Activated T-cell treated with anti-CD3 and anti-CD28 coated beads for 4 hours (primary cell): ENCODE results near the gene ANKMY1.

ENCODE experiments used
- DNase-seq: peaks from one replicate; pipeline ENCODE4 v3.0.0-alpha.2; 2020

Gene ANKMY1

DNA sequence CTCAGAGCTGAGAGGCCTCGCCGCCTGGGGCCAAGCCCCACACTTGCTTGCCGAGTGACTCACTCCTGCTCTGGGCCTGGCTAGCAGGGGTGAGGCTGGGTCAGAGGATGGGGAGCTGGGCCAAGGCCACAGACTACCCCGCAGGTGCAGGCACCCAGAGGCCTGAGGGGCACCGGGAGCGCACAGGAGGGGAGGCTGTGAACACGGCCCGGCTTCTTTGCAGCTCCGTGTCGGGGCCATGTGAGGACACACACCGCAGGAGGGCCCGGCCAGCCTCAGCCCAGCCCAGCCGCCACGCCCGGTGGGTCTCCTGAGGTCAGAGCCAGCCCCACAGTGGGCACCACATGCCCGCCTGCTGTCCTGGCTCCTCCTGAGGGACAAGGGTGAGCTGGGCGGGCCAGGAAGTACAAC, 113.9 kb downstream of the ANKMY1 start:
- DNase-seq, result no peak

DNA sequence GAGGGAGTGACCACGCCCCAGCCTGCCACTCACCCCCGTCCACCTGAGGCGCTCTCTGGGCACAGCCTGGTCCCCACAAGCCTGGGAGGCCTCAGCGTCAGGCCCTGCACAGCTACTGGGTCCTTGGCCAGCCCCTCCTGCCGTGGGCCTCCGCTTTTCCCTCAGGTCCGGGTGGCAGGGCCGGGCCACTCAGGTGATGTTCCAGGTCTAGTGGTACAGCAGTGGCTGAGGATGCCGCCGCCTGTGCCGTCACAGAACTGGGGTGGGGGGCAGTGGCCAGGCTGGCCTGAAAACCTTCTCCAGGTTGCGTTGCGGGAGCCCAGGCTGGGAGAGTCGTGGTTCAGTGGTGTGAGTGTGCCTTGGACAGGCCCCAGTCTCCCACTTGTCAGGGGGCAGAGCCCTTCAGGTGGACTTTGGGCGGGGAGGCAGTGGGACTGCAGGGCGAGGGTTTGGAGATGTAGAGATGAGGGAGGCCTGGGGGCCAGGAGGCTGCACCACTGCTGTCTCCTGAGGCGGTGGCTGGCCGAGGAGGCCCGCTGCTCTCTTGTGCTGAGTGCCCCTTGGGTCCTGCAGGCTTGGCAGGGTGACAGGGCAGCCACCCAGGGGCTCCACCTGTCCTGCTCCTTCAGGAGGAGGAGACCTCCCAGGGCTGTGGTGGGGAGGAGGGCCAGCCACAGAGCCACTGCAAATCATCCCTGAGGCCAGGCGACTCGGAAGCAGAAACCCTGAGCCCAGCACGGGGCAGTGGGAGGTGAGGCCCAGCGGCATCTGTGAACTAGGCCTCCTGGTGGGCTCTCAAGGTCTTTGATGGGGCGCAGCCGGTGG, 114.7 kb downstream of the ANKMY1 start:
- no peak for DNase-seq

DNA sequence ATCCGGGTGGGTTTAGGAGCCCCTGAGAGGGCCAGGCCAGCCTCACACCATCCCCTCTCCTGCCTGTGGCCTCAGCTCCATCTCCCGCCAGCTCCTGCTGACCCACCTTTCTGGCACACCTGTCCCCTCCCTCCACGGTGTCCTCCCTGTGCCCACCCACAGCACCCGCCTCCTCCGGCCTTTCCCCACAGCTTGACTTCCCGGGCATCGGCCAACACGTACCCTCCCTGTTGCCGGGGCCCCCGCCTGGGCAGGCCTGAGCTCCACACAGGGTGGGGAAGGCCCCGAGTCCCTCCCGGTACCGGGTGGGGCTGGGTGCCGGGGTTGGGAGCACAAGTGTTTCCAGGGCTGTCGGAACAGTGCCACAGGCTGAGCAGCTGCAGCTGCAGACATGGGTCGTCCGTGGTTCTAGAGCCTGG, 115.8 kb downstream of the ANKMY1 start:
- no peak for DNase-seq

DNA sequence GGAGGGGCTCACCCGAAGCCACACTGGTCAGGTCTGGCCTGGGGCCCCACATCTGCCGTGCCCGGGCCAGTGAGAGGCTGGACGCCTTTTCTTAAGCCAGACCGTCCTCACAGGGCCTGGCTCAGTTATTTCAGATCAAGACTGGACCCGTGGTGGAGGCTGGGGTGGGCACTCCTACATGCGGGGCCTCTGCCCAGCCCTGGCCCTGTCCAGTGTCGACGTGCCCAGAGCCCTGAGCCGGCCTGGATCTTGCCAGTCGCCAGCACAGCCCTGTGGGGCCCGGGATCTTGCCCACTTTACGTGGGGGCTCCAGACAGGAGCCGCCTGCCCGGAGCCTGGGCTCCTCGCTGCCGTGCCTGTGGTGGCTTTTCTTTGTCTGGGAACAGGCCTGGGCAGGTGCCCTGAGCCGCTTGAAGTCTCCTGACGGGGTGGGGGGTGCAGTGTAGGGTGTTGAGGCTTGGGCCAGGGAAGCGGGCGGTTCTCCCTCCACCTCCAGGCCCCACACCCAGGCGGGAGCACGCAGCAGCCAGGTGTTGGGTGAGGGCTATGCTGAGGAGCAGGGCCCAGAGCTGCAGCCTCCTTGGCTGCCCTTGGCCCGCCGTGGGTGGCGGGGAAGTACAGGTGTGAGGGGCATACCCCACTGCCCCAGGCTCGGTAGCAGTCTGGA, 116.3 kb downstream of the ANKMY1 start:
- no peak for DNase-seq

DNA sequence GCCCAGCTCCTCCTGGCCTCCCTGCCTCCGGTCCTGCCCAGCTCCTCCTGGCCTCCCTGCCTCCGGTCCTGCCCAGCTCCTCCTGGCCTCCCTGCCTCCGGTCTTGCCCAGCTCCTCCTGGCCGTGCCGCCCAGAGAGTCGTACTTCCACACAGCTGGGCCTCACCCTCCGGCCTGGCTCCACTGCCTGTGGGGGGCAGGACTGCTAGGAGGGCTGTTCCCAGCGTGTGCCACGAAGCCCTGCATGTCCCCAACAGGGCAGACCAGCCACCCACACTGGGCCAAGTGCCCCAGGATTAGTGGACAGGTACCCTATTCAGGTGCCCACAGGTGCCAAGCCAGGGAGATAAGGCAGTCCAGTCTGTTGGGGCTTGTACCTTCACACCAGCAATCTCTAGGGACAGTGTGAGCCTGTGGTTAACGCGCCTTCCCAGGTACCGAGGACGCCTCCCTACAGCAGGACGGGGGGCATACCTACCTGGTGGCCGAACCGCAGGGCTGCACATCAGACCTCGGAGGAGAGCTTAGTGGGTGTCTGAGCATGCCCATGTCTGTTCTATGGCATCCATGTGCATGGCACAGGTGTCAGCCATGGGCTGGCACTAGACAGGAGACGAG, 117.0 kb downstream of the ANKMY1 start:
- no peak for DNase-seq

DNA sequence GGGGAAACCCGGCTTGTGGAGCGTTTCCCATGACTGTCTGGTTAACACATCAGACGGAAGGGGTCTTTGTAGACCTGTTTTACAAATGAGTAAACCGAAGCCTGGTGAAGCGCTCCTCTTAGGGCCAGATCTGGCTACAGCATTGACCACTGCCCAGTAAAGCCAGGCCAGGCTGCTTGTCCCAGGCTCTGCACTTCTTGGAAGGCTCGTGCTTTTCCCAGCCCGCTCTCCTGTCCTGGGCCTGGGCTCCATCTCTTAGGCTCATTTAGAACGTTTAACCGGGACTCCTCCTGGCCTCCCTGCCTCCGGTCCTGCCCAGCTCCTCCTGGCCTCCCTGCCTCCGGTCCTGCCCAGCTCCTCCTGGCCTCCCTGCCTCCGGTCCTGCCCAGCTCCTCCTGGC, 117.5 kb downstream of the ANKMY1 start:
- DNase-seq, result no peak

DNA sequence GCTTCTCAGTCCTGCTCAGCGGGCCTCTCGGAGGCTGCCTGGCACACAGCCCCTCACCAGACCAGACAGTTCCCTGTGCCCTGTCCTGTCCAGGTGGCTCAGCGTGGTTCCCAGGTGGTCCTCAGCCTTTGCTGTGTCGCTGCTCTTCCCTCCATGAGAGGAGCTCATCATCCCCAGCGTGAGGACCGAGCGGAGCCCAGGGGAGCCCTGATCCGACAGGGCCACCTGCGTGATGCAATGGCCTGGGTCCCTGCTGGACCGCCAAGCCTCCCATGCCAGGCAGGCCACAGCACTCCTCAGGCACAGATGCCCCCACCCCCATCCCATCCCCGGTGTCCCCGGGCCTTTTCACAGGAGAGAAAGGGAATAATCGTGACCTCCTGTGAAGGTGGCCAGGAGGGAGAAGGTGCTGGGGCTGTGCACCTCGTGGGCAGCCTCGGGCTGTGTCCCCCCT, 118.1 kb downstream of the ANKMY1 start:
- no peak for DNase-seq

DNA sequence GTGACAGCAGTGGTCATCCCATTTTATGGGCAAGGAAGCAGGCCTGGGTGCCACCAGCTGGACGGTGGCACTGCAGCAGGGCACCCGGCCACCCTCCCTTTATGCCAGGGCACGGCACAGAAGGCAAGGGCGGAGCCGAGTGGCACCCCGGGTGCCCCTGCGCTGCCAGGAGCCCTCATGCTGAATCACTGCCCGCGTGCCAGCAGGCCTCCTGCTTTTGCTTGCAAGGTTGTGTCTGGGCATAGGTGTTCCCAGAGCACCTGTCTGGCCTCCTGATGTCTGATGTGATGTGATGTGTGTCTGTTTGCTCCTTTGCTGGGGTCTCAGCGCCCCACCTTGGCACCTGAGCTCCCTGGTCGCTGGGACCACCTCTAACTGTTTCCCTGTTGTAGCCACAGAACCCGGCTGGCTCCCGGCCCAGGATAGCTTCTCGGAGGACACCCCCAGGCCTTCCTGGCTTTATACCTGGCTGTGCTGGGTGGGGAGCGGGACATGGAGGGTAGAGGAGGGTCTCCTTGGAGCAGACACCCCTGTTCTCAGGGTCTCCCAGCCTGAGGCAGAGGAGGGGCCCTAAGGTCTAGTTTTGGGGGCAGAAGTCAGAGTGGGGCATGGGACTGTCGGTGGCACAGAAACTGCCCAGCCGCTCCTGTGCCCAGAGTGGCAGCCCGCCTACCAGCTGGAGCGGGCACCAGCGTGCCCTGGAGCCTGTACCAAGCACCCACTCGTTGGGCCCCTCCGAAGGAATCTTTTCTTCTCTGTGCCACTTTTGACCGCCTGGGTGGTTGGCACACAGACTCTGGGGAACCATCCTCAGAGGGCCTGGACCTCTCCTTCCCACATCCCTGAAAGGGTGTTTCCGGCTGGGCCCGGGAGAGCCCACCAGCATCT, 118.7 kb downstream of the ANKMY1 start:
- DNase-seq, result no peak

DNA sequence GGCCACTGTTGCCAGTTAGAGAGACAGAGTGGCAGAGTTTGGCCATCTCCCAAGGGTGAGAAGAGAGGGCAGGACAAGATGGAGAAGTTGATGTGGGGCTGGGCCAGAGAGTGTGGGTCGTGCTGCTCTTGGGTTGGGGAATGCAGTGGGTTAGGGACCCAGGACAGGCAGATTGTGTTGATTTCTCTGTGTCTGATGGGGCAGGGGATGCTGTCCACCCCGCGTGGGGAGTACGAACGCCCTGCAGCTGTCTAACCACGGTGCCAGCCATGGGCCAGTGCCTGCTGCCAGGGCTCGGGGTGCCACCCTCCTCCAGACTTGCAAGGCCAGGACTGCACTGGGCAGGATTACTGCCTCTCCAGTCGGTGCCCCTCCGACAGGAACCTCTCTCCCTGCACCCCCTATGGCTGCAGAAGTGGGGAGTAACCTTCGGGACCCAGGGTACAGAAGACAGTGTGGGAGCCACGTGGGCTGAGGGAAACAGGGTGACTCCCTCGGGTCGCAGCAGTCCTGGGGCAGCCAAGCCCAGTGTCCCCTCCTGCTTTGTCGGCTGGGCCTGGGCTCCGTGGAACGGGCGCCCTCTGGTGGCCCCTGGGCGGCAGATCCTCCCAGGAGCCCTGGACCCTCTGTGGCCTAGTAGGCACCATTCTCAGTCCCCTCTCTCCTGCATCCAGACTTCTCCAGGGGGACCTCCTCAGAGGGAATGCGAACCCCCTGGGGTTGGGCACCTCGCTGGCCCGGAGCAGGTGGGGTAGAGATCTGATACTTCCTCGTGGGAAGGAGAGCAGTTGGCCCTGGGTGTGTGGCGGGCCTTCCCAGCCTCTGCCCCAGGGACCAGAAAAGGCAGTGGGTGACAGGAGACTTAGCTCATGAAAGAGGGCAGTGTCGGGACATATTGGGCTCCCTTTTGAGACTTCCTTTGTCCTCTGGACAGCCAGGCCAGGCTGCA, 119.7 kb downstream of the ANKMY1 start:
- peak; percentile 52 for DNase-seq

DNA sequence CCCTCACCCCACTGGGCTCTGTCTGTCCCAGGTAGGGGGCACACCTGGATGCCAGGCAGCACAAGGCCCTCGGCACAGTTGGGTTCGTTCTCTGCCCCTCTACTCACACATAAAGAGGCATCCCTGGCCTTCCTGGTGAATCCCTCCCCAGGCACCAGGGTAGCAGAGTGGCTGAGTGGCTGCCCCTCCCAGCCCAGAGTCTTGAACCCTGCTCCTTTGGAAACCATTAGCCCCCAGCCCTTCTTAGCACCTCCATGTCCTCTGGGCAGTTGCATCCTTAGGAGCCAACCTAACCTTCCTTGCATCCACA, 120.3 kb downstream of the ANKMY1 start:
- no peak for DNase-seq

DNA sequence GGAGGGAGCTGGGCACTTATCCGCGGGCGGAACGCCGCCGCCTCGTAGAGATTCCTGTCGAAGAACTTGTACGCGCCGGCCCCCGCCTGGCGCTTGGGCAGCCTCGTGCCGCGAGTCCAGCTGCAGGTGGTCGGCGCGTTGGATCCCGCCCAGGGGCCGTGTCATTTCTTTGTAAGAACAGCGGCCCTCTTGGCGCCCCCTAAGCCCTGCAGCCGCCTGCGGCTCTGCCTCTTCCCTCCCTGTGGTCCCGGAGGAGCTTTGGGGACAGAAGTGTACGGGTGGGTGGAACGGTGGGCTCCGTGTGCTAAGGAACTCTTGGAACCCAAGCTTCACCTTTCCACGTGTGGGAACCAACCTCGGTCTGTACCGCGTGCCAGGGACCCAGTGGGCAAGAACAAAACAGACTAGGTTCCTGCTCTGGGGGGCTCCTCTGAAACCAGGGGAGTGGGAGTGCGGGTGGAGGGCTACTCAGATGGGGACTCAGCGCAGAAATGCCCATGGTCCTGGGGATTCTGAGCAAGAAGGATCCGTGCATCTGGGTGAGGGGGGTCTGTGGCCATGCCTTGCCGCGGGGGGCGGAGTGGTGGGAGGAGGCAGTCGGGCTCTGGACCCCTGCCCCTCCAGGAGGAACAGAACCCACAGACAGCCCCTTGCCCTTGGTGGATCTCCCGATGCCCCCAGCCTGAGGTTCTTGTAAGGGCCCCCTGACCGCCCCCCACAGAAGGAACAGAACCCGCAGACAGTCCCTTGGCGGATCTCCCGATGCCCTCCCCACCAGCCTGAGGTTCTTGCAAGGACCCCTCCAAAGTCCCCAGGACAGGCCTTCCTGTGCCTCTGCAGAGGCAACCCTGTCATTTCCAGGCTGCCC, 120.9 kb downstream of the ANKMY1 start:
- no peak for DNase-seq

DNA sequence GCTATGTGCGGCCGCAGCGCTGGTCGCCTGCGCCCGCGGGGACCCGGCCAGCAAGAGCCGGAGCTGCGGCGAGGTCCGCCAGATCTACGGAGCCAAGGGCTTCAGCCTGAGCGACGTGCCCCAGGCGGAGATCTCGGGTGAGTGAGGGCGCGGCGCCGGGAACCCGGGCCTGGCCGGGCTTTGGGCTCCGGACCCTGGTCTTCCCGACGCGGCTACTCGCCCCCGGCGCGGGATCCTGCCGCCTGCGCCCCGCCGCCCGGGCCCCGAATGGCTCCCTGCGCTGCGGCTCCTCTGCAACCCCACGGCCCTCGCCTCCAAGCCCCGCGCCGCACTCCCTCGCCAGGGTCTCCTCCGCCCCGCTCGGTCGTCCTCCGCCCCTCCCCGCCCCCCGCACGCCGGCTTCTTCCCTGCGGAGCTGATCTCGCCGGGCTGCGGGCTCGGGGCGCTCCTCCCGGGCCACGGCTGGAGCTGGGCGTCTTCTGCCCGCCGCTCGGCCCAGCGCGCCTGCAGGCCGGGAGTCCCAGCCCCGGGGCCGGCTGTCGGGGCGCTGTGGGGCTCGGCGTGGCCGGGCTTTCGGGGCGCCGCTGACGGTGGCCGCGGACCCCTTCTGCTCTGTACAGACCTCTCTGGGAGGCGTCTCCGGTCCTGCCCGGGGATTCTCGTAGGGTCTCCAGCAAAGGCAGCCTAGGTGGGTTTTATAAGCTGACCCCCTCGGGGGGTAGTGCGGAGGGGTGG, 121.7 kb downstream of the ANKMY1 start:
- DNase-seq, result no peak

DNA sequence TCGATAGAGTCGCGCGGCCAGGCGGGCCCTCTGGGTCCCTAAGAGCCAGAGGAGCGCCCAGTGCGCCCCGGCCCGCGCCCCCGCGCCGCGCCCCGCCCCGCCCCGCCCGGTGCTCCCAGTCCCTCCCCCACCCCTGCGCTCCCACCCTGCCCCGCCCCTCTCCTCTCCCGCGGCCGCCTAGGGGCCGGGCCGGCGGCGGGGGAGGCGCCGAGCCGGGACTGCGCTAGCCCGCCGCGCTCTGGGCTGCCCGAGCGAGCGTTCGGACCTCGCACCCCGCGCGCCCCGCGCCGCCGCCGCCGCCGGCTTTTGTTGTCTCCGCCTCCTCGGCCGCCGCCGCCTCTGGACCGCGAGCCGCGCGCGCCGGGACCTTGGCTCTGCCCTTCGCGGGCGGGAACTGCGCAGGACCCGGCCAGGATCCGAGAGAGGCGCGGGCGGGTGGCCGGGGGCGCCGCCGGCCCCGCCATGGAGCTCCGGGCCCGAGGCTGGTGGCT, 122.3 kb downstream of the ANKMY1 start, which contains the start of gene GPC1:
Gene GPC1 (plus strand): TSS at position 207 of the 491 bp plus-strand sequence. CDS start 256 bp downstream, at position 463.
- peak; percentile 23 for DNase-seq

DNA sequence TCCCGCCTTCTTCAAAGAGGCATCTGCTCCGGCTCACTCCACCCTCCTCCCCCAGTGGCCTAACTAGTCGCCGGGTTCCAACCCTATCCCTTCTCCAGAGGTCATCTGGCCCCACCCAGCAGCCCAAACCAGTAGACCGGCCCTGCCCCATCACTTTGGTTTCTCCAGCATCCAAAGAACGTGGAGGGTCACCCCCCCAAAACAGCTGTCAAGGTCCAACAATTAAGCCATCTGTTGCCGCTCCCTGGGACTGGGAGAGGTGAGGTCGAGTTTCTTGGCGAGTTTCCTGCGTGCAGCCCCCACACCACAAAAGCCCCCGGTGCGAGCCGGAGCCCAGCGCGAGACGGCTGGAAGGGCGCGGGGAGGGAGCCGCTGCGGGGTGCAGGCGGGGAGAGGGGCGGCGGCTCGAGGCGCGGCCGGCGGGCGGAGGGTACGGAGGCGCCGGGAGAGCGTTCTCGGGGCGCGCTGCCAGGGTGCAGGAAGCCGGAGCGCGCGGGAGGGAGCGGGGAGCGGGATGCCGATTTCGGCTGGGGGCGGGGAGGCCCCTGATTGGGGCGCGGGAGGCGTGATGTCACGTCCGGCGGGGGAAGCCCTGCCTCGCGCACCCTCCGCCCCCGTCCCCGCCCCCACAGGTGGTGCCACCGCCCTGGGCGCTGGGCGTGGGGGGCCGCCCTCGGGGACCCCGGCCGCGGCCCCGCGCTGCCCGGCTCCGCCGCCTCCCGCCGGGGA, 122.9 kb downstream of the ANKMY1 start:
- DNase-seq, result peak; percentile 88

DNA sequence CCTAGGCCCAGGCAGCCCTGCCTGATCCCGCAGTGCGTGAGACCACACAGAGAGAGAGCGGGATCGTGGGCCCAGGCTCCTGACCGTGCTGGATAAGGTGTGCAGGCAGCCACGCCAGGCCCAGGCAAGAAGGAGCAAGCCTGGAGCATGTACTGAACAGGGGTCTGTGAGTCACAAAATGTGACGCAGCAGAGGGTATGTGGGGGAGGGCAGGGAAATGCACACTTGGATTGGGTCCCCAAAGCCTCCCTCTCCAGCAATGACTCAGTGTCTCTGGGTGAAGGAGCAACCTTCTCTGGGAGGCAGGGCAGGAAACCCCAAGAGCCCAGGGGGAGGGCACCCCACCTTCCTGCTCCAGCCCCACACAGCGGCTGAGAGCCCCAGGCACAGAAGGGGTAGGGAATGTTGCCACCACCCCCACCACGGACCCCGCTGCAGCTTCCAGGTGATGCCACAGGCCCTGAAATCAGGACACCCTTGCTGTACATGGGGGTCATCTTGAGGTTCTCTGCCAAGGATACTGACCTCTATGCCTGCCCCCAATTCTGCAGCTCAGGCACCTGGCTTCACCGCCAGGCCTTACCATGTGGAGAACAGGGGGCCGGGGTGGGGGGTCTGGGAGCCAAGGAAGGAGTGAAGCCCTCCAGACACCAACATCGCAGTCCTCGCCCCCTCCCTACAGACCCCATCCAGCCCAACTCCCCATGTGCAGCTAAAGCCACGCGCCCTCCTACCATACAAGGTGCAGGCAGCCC, 123.6 kb downstream of the ANKMY1 start:
- no peak for DNase-seq

DNA sequence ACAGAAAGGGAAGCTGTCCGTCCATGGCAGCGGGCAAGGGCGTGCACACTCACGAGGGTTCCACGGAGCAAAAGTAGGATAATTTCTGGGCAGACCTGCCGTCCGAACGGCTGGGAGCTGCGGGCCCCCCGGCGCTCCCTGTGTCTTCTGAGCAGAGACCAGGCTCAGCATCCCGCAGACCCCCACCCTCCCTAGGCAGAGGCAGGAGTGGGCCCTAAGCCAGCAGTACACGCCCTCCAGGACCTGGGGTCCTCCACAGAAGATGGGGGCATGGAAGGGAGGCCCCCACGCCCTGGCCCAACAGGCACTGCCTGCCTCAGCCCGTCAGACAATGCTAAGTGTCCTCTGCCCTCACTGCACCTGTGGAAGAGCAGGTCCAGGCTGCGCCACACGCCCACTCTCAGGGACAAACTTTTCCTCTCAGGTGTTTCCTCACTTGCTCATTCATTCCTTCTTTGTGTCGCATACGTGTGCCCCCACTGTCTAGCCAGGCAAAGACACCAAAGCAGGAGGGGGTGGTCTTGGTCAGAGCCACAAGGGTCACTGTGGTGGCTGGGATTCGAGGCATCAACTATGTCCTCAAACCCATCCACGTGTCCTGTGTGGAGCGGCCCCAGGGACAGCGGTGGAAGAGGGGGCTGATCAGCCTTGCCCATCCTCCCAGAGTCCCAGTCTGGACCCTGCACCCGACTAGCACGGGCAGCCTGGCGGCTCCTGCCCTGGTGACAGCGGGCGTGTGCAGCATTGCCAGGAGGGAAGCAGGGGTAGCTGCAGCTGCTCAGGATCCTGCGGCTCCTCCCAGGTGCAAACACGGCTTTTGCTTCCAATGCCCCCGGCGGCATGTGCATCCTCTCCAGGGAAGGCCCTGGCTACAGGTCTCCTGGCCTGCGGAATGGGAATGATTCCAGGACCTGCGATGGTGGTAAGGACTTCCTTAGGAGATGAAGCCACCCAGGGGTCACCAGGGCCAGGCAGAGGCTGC, 124.7 kb downstream of the ANKMY1 start:
- no peak for DNase-seq

DNA sequence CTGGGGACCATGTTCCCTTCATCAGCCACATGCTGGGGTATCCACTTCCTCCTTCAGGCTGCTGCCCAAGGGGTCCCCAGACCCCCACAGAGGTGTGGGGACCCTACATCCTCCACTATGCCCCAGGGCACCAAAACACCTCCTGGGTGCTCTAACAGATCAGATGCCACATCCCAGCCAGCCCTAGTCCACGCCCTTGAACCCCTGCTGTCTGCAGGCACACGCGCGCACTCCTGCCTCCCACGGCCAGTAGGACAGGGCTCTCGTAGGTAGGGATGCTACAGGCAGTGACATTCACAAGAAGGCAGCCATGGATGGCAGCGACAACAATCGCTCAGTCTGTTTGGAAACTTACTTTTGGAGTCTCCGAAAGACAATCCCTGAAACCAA, 125.4 kb downstream of the ANKMY1 start:
- no peak for DNase-seq
